GM18526 (cell line): ENCODE measurements around the gene PDGFA.

Source experiments
- POLR2A ChIP-seq: IDR thresholded peaks from 3 replicates; pipeline ENCODE4 v1.6.1; 2011; ENCODE audit not compliant: insufficient read length; ENCODE audit errors: extremely low read depth

PDGFA gene

GRCh38 chr7:452226-452751, 67.4 kb downstream of the PDGFA start:
- TF ChIP-seq POLR2A, result no peak

GRCh38 chr7:451255-452225, 68.1 kb downstream of the PDGFA start:
- no peak for TF ChIP-seq POLR2A

GRCh38 chr7:450741-451140, 68.9 kb downstream of the PDGFA start:
- no peak for TF ChIP-seq POLR2A

- TF ChIP-seq POLR2A, result no peak
Measured at GRCh38 chr7:450036-450435, 69.6 kb downstream of the PDGFA start.

GRCh38 chr7:449324-450019, 70.2 kb downstream of the PDGFA start:
- no peak for TF ChIP-seq POLR2A

- no peak for TF ChIP-seq POLR2A
Measured at GRCh38 chr7:447523-447922, 72.1 kb downstream of the PDGFA start.
